ENCODE data around the gene LMX1A. TPM values are rescaled to one million over a fixed set of nuclear protein-coding genes. Genes with fewer than 3 reads are reported as not detected.

The LMX1A gene
- total RNA-seq, 1 experiment from 2014 or later = not detected

DNA sequence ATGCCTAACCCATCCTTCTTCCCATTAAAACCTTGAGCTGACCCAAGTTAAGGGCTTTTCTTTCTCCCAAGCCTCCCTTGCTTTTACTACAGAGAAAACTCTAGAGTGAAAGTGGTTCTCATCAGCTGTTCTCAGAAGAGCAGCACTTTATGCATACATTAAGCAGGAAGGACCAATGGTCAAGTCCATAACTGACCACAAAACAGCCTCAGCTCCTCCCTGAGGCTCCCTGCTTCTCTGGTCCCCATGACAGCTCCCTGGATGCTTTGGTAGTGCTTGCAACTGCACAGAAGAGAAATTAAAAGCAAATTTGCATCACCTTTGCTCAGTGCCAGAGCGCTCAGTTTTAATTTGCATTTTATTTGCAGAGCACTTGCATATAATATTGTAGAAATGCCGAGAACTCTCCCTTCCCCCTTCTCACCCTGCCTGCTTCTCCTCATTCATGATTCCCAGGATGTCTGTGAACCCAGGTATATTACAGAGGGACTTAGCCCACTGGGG lies 56.1 kb downstream of the LMX1A start:
- TF ChIP-seq, protein P1, sequence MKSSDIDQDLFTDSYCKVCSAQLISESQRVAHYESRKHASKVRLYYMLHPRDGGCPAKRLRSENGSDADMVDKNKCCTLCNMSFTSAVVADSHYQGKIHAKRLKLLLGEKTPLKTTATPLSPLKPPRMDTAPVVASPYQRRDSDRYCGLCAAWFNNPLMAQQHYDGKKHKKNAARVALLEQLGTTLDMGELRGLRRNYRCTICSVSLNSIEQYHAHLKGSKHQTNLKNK (CRISPR knock-in tag; IDR thresholded peaks at IDR 0.05) = no peak
- no peak for TF ChIP-seq ATF1 (CRISPR knock-in tag; IDR thresholded peaks at IDR 0.05)
- 0 out of 2 replicates have a peak, but pooled peaks cover 3% of the 10 kb centered on the region for H3K4me1 Mint-ChIP-seq
- H3K27ac Mint-ChIP-seq = no peak overlapping the region
- no peaks in the 10 kb centered on the region for H3K9me3 Mint-ChIP-seq
- no peak for ATAC-seq
- no peaks in the 10 kb centered on the region for H3K27me3 Mint-ChIP-seq (ENCODE audit: low read depth)
- ChIA-PET POLR2A (no interaction called here), CTCF (no interaction called here)
- H3K36me3 Mint-ChIP-seq = no peaks in the 10 kb centered on the region
- H3K4me3 Mint-ChIP-seq = no peak overlapping the region
- DNase-seq (ENCODE audit: low spot score) = no peak

DNA sequence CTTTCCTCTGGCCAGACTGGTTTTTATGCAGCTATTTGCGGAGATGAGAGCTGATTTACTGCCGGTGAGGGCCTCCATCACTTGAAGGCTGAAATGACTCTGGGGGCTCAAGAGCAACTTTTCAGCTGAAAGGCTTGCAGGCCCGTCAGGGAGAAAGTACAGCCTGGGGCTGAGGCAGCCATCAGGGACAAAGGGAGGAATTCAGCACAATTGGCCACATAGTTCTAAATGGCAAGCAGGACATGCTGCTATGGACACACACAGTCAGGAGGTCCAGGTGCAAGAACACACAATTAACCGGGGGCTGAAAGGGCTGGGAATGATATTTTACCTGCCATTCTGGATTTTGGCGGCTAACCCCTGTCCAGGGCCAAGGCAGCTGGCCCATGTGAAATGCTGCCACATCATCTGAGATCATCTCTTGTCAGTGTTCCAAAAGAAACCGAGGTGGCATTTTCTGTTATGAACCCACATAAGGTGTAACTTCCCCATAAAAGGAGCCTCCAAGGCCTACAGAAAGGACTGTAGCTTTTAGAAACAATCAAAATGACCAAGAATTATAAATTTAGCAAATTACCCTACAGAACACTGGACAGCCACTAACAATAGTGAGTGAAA lies 58.2 kb downstream of the LMX1A start:
- ATAC-seq (no peak; the same call in 1 of the 2 replicates), DNase-seq (ENCODE audit: low spot score) (no peak)
- Mint-ChIP-seq H3K4me3 (no peak overlapping the region), H3K27me3 (ENCODE audit: low read depth) (no peaks in the 10 kb centered on the region), H3K4me1 (0 out of 2 replicates have a peak, but pooled peaks cover 3% of the 10 kb centered on the region), H3K36me3 (no peaks in the 10 kb centered on the region), H3K9me3 (no peaks in the 10 kb centered on the region), H3K27ac (no peak overlapping the region)
- TF ChIP-seq ZNF263 (CRISPR knock-in tag; IDR thresholded peaks at IDR 0.05; ENCODE audit: low read depth) (no peak), RELA (CRISPR knock-in tag; IDR thresholded peaks at IDR 0.05; ENCODE audit: borderline replicate concordance) (no peak), ZNF416 (CRISPR knock-in tag; IDR thresholded peaks at IDR 0.05) (no peak), IRF2 (CRISPR knock-in tag; IDR thresholded peaks at IDR 0.05; ENCODE audit: borderline replicate concordance, low read depth) (no peak), TEAD4 (CRISPR knock-in tag; IDR thresholded peaks at IDR 0.05) (no peak), HMGA2 (CRISPR knock-in tag; IDR thresholded peaks at IDR 0.05) (no peak), CBFB (CRISPR knock-in tag; IDR thresholded peaks at IDR 0.05; ENCODE audit: low read depth) (no peak), NFYB (CRISPR knock-in tag; conservative IDR thresholded peaks at IDR 0.05; ENCODE audit: low read depth) (no peak), SOX15 (CRISPR knock-in tag; IDR thresholded peaks at IDR 0.05) (no peak), ZNF121 (CRISPR knock-in tag; IDR thresholded peaks at IDR 0.05) (no peak), ETV6 (CRISPR knock-in tag; IDR thresholded peaks at IDR 0.05) (no peak), GRHL2 (CRISPR knock-in tag; IDR thresholded peaks at IDR 0.05; ENCODE audit: insufficient replicate concordance, severe bottlenecking) (no peak)
- TF ChIP-seq, protein P2, sequence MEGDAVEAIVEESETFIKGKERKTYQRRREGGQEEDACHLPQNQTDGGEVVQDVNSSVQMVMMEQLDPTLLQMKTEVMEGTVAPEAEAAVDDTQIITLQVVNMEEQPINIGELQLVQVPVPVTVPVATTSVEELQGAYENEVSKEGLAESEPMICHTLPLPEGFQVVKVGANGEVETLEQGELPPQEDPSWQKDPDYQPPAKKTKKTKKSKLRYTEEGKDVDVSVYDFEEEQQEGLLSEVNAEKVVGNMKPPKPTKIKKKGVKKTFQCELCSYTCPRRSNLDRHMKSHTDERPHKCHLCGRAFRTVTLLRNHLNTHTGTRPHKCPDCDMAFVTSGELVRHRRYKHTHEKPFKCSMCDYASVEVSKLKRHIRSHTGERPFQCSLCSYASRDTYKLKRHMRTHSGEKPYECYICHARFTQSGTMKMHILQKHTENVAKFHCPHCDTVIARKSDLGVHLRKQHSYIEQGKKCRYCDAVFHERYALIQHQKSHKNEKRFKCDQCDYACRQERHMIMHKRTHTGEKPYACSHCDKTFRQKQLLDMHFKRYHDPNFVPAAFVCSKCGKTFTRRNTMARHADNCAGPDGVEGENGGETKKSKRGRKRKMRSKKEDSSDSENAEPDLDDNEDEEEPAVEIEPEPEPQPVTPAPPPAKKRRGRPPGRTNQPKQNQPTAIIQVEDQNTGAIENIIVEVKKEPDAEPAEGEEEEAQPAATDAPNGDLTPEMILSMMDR (IDR thresholded peaks at IDR 0.05) = no peak
- TF ChIP-seq, protein P3, sequence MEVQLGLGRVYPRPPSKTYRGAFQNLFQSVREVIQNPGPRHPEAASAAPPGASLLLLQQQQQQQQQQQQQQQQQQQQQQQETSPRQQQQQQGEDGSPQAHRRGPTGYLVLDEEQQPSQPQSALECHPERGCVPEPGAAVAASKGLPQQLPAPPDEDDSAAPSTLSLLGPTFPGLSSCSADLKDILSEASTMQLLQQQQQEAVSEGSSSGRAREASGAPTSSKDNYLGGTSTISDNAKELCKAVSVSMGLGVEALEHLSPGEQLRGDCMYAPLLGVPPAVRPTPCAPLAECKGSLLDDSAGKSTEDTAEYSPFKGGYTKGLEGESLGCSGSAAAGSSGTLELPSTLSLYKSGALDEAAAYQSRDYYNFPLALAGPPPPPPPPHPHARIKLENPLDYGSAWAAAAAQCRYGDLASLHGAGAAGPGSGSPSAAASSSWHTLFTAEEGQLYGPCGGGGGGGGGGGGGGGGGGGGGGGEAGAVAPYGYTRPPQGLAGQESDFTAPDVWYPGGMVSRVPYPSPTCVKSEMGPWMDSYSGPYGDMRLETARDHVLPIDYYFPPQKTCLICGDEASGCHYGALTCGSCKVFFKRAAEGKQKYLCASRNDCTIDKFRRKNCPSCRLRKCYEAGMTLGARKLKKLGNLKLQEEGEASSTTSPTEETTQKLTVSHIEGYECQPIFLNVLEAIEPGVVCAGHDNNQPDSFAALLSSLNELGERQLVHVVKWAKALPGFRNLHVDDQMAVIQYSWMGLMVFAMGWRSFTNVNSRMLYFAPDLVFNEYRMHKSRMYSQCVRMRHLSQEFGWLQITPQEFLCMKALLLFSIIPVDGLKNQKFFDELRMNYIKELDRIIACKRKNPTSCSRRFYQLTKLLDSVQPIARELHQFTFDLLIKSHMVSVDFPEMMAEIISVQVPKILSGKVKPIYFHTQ (CRISPR knock-in tag; IDR thresholded peaks at IDR 0.05) = no peak
- TF ChIP-seq, protein P4, sequence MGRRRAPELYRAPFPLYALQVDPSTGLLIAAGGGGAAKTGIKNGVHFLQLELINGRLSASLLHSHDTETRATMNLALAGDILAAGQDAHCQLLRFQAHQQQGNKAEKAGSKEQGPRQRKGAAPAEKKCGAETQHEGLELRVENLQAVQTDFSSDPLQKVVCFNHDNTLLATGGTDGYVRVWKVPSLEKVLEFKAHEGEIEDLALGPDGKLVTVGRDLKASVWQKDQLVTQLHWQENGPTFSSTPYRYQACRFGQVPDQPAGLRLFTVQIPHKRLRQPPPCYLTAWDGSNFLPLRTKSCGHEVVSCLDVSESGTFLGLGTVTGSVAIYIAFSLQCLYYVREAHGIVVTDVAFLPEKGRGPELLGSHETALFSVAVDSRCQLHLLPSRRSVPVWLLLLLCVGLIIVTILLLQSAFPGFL (CRISPR knock-in tag; IDR thresholded peaks at IDR 0.05; ENCODE audit: borderline replicate concordance) = no peak
- TF ChIP-seq, protein P5, sequence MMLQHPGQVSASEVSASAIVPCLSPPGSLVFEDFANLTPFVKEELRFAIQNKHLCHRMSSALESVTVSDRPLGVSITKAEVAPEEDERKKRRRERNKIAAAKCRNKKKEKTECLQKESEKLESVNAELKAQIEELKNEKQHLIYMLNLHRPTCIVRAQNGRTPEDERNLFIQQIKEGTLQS (CRISPR knock-in tag; conservative IDR thresholded peaks at IDR 0.05) = no peak
- TF ChIP-seq, protein P6, sequence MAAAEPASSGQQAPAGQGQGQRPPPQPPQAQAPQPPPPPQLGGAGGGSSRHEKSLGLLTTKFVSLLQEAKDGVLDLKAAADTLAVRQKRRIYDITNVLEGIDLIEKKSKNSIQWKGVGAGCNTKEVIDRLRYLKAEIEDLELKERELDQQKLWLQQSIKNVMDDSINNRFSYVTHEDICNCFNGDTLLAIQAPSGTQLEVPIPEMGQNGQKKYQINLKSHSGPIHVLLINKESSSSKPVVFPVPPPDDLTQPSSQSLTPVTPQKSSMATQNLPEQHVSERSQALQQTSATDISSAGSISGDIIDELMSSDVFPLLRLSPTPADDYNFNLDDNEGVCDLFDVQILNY (CRISPR knock-in tag; IDR thresholded peaks at IDR 0.05) = no peak
- TF ChIP-seq, protein P7, sequence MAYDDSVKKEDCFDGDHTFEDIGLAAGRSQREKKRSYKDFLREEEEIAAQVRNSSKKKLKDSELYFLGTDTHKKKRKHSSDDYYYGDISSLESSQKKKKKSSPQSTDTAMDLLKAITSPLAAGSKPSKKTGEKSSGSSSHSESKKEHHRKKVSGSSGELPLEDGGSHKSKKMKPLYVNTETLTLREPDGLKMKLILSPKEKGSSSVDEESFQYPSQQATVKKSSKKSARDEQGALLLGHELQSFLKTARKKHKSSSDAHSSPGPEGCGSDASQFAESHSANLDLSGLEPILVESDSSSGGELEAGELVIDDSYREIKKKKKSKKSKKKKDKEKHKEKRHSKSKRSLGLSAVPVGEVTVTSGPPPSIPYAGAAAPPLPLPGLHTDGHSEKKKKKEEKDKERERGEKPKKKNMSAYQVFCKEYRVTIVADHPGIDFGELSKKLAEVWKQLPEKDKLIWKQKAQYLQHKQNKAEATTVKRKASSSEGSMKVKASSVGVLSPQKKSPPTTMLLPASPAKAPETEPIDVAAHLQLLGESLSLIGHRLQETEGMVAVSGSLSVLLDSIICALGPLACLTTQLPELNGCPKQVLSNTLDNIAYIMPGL (CRISPR knock-in tag; IDR thresholded peaks at IDR 0.05) = no peak
- ChIA-PET CTCF (interaction anchor here (1.1 kb wide), 1 partner anchor 11 kb away, joined by 3 read pairs; no protein-coding TSS in a partner anchor), POLR2A (no interaction called here)

Measured in WTC11 (cell line).